H1 (cell line): Measurements from ENCODE around the gene TCF4. TPM values are rescaled to one million over a fixed set of nuclear protein-coding genes. Genes with fewer than 3 reads are reported as not detected.

Experiments used
- CTCF ChIA-PET: fragments of 300-600 bp; sonication (Branson Sonifier 250); formaldehyde crosslinking; loops from one replicate; lab custom pipeline; 2021; ENCODE audit not compliant: partially characterized antibody; lab: Charles Lee
- POLR2A ChIA-PET: fragments of 300-600 bp; sonication (Branson Sonifier 250); formaldehyde crosslinking; loops from one replicate; lab custom pipeline; 2021; ENCODE audit warnings: inconsistent platforms; ENCODE audit not compliant: partially characterized antibody; lab: Charles Lee
- DNase-seq, 2 experiments: peaks; one replicate each; pipeline versions ENCODE4 v3.0.0 to v3.0.0-alpha.2; 2010 to 2022; ENCODE audit warnings: low spot score in 2 of 2, low read depth in 1 of 2, mixed read lengths in 1 of 2
- FAIRE-seq: peaks from 2 replicates; lab custom pipeline; 2011; peaks lifted over from hg19 to GRCh38; lab: Jason Lieb, UNC
- H2AFZ ChIP-seq: 2 replicates; pipeline ENCODE4 v1.8.1; 2012; ENCODE audit warnings: low read length, inconsistent platforms
- H2AK5ac ChIP-seq: 2 replicates; pipeline ENCODE4 v1.6.1; 2013; ENCODE audit warnings: low read depth, low read length
- H2BK120ac ChIP-seq: replicated peaks from 2 replicates; pipeline ENCODE3; 2013; ENCODE audit warnings: low read depth, low read length, inconsistent platforms
- H2BK12ac ChIP-seq: 2 replicates; pipeline ENCODE4 v1.6.1; 2013; ENCODE audit warnings: low read depth, low read length
- H2BK15ac ChIP-seq: 2 replicates; pipeline ENCODE4 v1.6.1; 2013; ENCODE audit warnings: low read length
- H2BK20ac ChIP-seq: 2 replicates; pipeline ENCODE4 v1.6.1; 2013; ENCODE audit warnings: low read length
- H2BK5ac ChIP-seq: 2 replicates; pipeline ENCODE4 v1.6.1; 2013; ENCODE audit warnings: low read depth, low read length
- H3K14ac ChIP-seq: 2 replicates; pipeline ENCODE4 v1.6.1; 2013; ENCODE audit warnings: inconsistent platforms; ENCODE audit not compliant: insufficient read length
- H3K18ac ChIP-seq: 2 replicates; pipeline ENCODE4 v1.6.1; 2013; ENCODE audit warnings: low read length; ENCODE audit errors: extremely low read depth
- H3K23ac ChIP-seq: 2 replicates; pipeline ENCODE4 v1.6.1; 2013; ENCODE audit warnings: inconsistent platforms; ENCODE audit not compliant: insufficient read length
- H3K23me2 ChIP-seq: 2 replicates; pipeline ENCODE4 v1.6.1; 2013; ENCODE audit warnings: low read depth, low read length
- H3K27ac ChIP-seq: 2 replicates; pipeline ENCODE4 v1.6.1; 2011; ENCODE audit warnings: low read depth, low read length, inconsistent platforms
- H3K27me3 ChIP-seq, 4 experiments: replicated peaks in 1 of 4; 1 replicate in 1 of 4; 2 replicates in 3 of 4; pipeline versions ENCODE4 v1.6.1 to v1.8.1; 2011 to 2013; ENCODE audit warnings: low read length in 3 of 4, mild to moderate bottlenecking in 3 of 4, inconsistent platforms in 2 of 4, mixed read lengths in 2 of 4, moderate library complexity in 1 of 4; ENCODE audit not compliant: control insufficient read depth in 3 of 4, insufficient read depth in 3 of 4; ENCODE audit errors: extremely low read depth in 1 of 4
- H3K36me3 ChIP-seq, 4 experiments: 2 replicates each; pipeline versions ENCODE4 v1.6.1 to v1.8.1; 2011 to 2013; ENCODE audit warnings: mild to moderate bottlenecking in 4 of 4, low read length in 3 of 4, moderate library complexity in 2 of 4, control low read depth in 1 of 4, inconsistent platforms in 1 of 4; ENCODE audit not compliant: insufficient read depth in 4 of 4, control insufficient read depth in 2 of 4
- H3K4ac ChIP-seq: replicated peaks from 2 replicates; pipeline ENCODE3; 2013; ENCODE audit warnings: low read length, low read depth, mixed read lengths, inconsistent platforms; ENCODE audit not compliant: insufficient read length
- H3K4me1 ChIP-seq, 4 experiments: replicated peaks in 1 of 4; 1 replicate in 1 of 4; 2 replicates in 3 of 4; pipeline versions ENCODE4 v1.6.1 to v1.8.1; 2011 to 2013; ENCODE audit warnings: low read length in 3 of 4, inconsistent platforms in 2 of 4, mixed read lengths in 1 of 4; ENCODE audit not compliant: insufficient read depth in 4 of 4, control insufficient read depth in 3 of 4
- H3K4me2 ChIP-seq, 2 experiments: 2 replicates each; pipeline versions ENCODE4 v1.6.1 to v1.8.1; 2011 to 2013; ENCODE audit warnings: low read depth in 2 of 2, low read length in 2 of 2, control low read depth in 1 of 2, inconsistent platforms in 1 of 2, mild to moderate bottlenecking in 1 of 2; ENCODE audit not compliant: insufficient read depth in 1 of 2
- H3K4me3 ChIP-seq, 4 experiments: fragments of 200-600, 300-600 bp in 1 of 4; sonication (generic), shearing (Covaris generic), sonication (Bioruptor Twin) in 1 of 4; 2 replicates each; pipeline versions ENCODE4 v1.5.1 to v1.8.1; 2011 to 2016; ENCODE audit warnings: low read length in 4 of 4, low read depth in 3 of 4, control low read depth in 2 of 4, inconsistent platforms in 2 of 4, mild to moderate bottlenecking in 2 of 4, mixed read lengths in 1 of 4, moderate library complexity in 1 of 4; ENCODE audit not compliant: insufficient read depth in 2 of 4; ENCODE audit errors: extremely low read depth in 1 of 4
- H3K56ac ChIP-seq: replicated peaks from 2 replicates; pipeline ENCODE3; 2013; ENCODE audit warnings: low read depth, mild to moderate bottlenecking, mixed read lengths, low read length, inconsistent platforms; ENCODE audit not compliant: insufficient read length
- H3K79me1 ChIP-seq: 2 replicates; pipeline ENCODE4 v1.6.1; 2013; ENCODE audit warnings: low read depth, low read length, control low read depth
- H3K79me2 ChIP-seq, 2 experiments: 2 replicates each; pipeline versions ENCODE4 v1.6.1 to v1.8.1; 2012 to 2013; ENCODE audit warnings: low read length in 2 of 2, mild to moderate bottlenecking in 2 of 2, inconsistent platforms in 1 of 2; ENCODE audit not compliant: insufficient read depth in 2 of 2, control insufficient read depth in 1 of 2
- H3K9ac ChIP-seq, 4 experiments: replicated peaks in 1 of 4; 1 replicate in 1 of 4; 2 replicates in 3 of 4; pipeline versions ENCODE4 v1.6.1 to v1.8.1; 2011 to 2013; ENCODE audit warnings: low read depth in 3 of 4, low read length in 3 of 4, control low read depth in 2 of 4, mild to moderate bottlenecking in 2 of 4, moderate library complexity in 2 of 4, inconsistent platforms in 1 of 4; ENCODE audit errors: extremely low read depth in 1 of 4
- H3K9me3 ChIP-seq, 2 experiments: 2 replicates each; pipeline versions ENCODE4 v1.6.1 to v1.8.1; 2012 to 2013; ENCODE audit warnings: mild to moderate bottlenecking in 2 of 2, moderate library complexity in 2 of 2, control low read depth in 1 of 2, inconsistent platforms in 1 of 2, low read depth in 1 of 2, low read length in 1 of 2, mixed read lengths in 1 of 2; ENCODE audit not compliant: insufficient read depth in 2 of 2
- H4K20me1 ChIP-seq, 2 experiments: replicated peaks in 1 of 2; 2 replicates each; pipeline versions ENCODE3 to v1.8.1; 2011 to 2013; ENCODE audit warnings: inconsistent platforms in 2 of 2, low read length in 2 of 2, mild to moderate bottlenecking in 1 of 2; ENCODE audit not compliant: insufficient read depth in 2 of 2, control insufficient read depth in 1 of 2
- H4K5ac ChIP-seq: 2 replicates; pipeline ENCODE4 v1.6.1; 2013; ENCODE audit warnings: low read length, low read depth, mixed read lengths, inconsistent platforms; ENCODE audit not compliant: insufficient read length
- H4K8ac ChIP-seq: 2 replicates; pipeline ENCODE4 v1.8.0; 2013; ENCODE audit warnings: mild to moderate bottlenecking, moderate library complexity, low read length, inconsistent platforms; ENCODE audit not compliant: insufficient read depth; ENCODE audit errors: extremely low read depth
- H4K91ac ChIP-seq: replicated peaks from 2 replicates; pipeline ENCODE3; 2013; ENCODE audit warnings: low read length, mixed read lengths, inconsistent platforms; ENCODE audit not compliant: insufficient read length
- CBX5 ChIP-seq: fragments of 300-800, 300-1000 bp; sonication (generic); IDR thresholded peaks from 2 replicates; pipeline ENCODE4 v1.7.1; 2016; ENCODE audit warnings: antibody characterized with exemption, low read length, low read depth
- CREB1 ChIP-seq: IDR thresholded peaks from 2 replicates; pipeline ENCODE4 v1.6.1; 2012; ENCODE audit warnings: inconsistent platforms
- HDAC2 ChIP-seq, 2 experiments: fragments of 300-600 bp in 1 of 2; sonication (generic) in 1 of 2; IDR thresholded peaks; 2 replicates each; pipeline ENCODE4 v1.6.1; 2011 to 2012; ENCODE audit warnings: low read depth in 2 of 2, low read length in 2 of 2, mild to moderate bottlenecking in 2 of 2, moderate library complexity in 2 of 2, borderline replicate concordance in 1 of 2, inconsistent platforms in 1 of 2
- RAD21 ChIP-seq, 2 experiments: IDR thresholded peaks in 1 of 2; conservative IDR thresholded peaks in 1 of 2; 2 replicates each; pipeline ENCODE4 v1.6.1; 2011; ENCODE audit warnings: low read depth in 2 of 2, low read length in 2 of 2, improper control_type of control experiment in 1 of 2, inconsistent platforms in 1 of 2, mild to moderate bottlenecking in 1 of 2, moderate library complexity in 1 of 2
- SP1 ChIP-seq: IDR thresholded peaks from 2 replicates; pipeline ENCODE4 v1.6.1; 2011; ENCODE audit warnings: low read depth, low read length
- SUZ12 ChIP-seq: fragments of 200-600 bp; sonication (generic); IDR thresholded peaks from 2 replicates; pipeline ENCODE4 v1.6.1; 2012; ENCODE audit warnings: mild to moderate bottlenecking, inconsistent platforms, low read length, moderate library complexity, mixed read lengths
- USF2 ChIP-seq: IDR thresholded peaks from 2 replicates; pipeline ENCODE4 v1.6.1; 2011; ENCODE audit warnings: low read length, improper control_type of control experiment
- WGBS, 2 experiments: shearing (Covaris generic) in 1 of 2; methylation state at CpG; one replicate each; pipeline versions ENCODE4 v1.1.6 to v1.1.7; 2013 to 2015; ENCODE audit warnings: low lambda C conversion rate in 2 of 2, mixed read lengths in 2 of 2, inconsistent platforms in 1 of 2, low coverage in 1 of 2, missing lambda C conversion rate in 1 of 2; ENCODE audit not compliant: insufficient replicate concordance in 2 of 2, insufficient coverage in 1 of 2, insufficient read length in 1 of 2; ENCODE audit errors: extremely low coverage in 1 of 2, missing lambda C conversion rate in 1 of 2; 5-methylcytosine and 5-hydroxymethylcytosine counted together
- polyA plus RNA-seq, 7 experiments: library from polyadenylated mRNA; depleted of rRNA in 3 of 7; stranded (reverse) in 5 of 7; unstranded in 2 of 7; fragments of >200 nt in 5 of 7; fragments of 200-250 nt in 2 of 7; gene quantifications; 1 replicate in 5 of 7; 2 replicates in 1 of 7; 4 replicates in 1 of 7; pipeline versions ENCODE4 v1.2.1 to v1.2.3, GENCODE V29; 2011 to 2013; ENCODE audit warnings: missing spikeins in 2 of 7, mixed read lengths in 2 of 7
- total RNA-seq: library from RNA; stranded (reverse); fragmentation: NEBNext Ultra II Directional; extraction: Animal tissue kit (Norgen Biotek cat#: 25700); gene quantifications from 2 replicates; pipeline ENCODE4 v1.2.1, GENCODE V29; 2021

The TCF4 gene
- total and polyA plus RNA-seq, 2 of the 8 experiments (the other 6 are each of a cell fraction or from before 2014, with no cell fraction given) = 59.3 to 118 TPM

GRCh38 chr18:55400081-55400480, 187.9 kb downstream of the TCF4 start:
- Histone ChIP-seq H3K4me2 (no peak overlapping the region), H3K9ac (no peak overlapping the region)

More at GRCh38 chr18:55400081-55400480, 187.9 kb downstream of the TCF4 start:
- Histone ChIP-seq H3K23me2 (no peaks in the 10 kb centered on the region; the same call in 1 of the 2 replicates), H2BK20ac (no peak overlapping the region), H2AK5ac (no peak overlapping the region), H2BK5ac (no peak overlapping the region), H4K20me1 (peaks cover 0 to 1% of the 10 kb centered on the region in 2 experiments), H2BK12ac (no peak overlapping the region), H3K14ac (no peak overlapping the region), H3K9me3 (no peaks in the 10 kb centered on the region), H3K18ac (no peak overlapping the region), H3K79me2 (peaks cover 0 to 86% of the 10 kb centered on the region in 2 experiments; a peak in 2 of 4 replicates)
- WGBS, 2 experiments = 86% methylated on average over 2 of the region's 2 CpGs; no CpG with 5 or more reads in 1 of the 2 experiments
- CTCF ChIA-PET = interaction anchor here (1.2 to 1.5 kb wide), 2 partner anchors 15 to 165 kb away, joined by 3 to 6 read pairs; no protein-coding TSS in a partner anchor
- no peak for TF ChIP-seq HDAC2 (IDR thresholded peaks at IDR 0.05; ENCODE audit: borderline replicate concordance in 1 of 2, low read depth in 2 of 2, low read length in 2 of 2)
- no peak for TF ChIP-seq RAD21 (IDR thresholded peaks at IDR 0.05 in 1 of 2, conservative IDR thresholded peaks at IDR 0.05 in 1 of 2; ENCODE audit: low read depth in 2 of 2, low read length in 2 of 2)
- no peak for TF ChIP-seq CREB1
- TF ChIP-seq SUZ12 = no peak
- no peak for TF ChIP-seq CBX5
- no peak for TF ChIP-seq USF2
- no peak for TF ChIP-seq SP1
- TF ChIP-seq, all 59 proteins: peak for 0
- no peak overlapping the region for H3K27ac ChIP-seq
- no peak overlapping the region for H2AFZ ChIP-seq
- no peak overlapping the region for H4K91ac ChIP-seq
- H3K4ac ChIP-seq = no peak overlapping the region
- H2BK120ac ChIP-seq = no peak overlapping the region
- POLR2A ChIA-PET = no interaction called here
- H3K36me3 ChIP-seq = no peaks in the 10 kb centered on the region
- peaks cover 5% of the 10 kb centered on the region for H3K79me1 ChIP-seq
- no peak overlapping the region for H3K23ac ChIP-seq
- H3K4me1 ChIP-seq = peaks cover 3 to 26% (median 18%) of the 10 kb centered on the region in 4 experiments; a peak in 5 of 7 replicates
- H3K4me3 ChIP-seq = no peak overlapping the region
- H4K5ac ChIP-seq = no peak overlapping the region
- DNase-seq (no peak), FAIRE-seq (no peak)
- no peak overlapping the region for H2BK15ac ChIP-seq
- H3K56ac ChIP-seq = no peak overlapping the region
- no peak overlapping the region for H4K8ac ChIP-seq
- no peaks in the 10 kb centered on the region for H3K27me3 ChIP-seq
